Glutamatergic neuron (in vitro differentiated cells): ENCODE results near the gene OR5AN1. TPM values are rescaled to one million over a fixed set of nuclear protein-coding genes. Genes with fewer than 3 reads are reported as not detected.
"Not testable (repeated sequence)": the region's sequence is repeated elsewhere in the genome, so short reads cannot be mapped to it uniquely, and the experiment has no call there.

Experiments
- DNase-seq: peaks from one replicate; pipeline ENCODE4 v3.0.0; 2022
- H3K27ac Mint-ChIP-seq: one replicate; pipeline ENCODE4 v1.8.0; 2020; ENCODE audit warnings: mild to moderate bottlenecking, mixed read lengths, inconsistent platforms; ENCODE audit not compliant: unreplicated experiment
- H3K27me3 Mint-ChIP-seq: one replicate; pipeline ENCODE4 v1.8.0; 2020; ENCODE audit warnings: mild to moderate bottlenecking, moderate library complexity, mixed read lengths, inconsistent platforms; ENCODE audit not compliant: unreplicated experiment
- H3K36me3 Mint-ChIP-seq: one replicate; pipeline ENCODE4 v1.8.0; 2020; ENCODE audit warnings: mild to moderate bottlenecking, mixed read lengths, inconsistent platforms; ENCODE audit not compliant: unreplicated experiment
- H3K4me1 Mint-ChIP-seq: one replicate; pipeline ENCODE4 v1.8.0; 2020; ENCODE audit warnings: mild to moderate bottlenecking, low read depth, mixed read lengths, inconsistent platforms; ENCODE audit not compliant: unreplicated experiment
- H3K4me3 Mint-ChIP-seq: one replicate; pipeline ENCODE4 v1.8.0; 2020; ENCODE audit warnings: mild to moderate bottlenecking, mixed read lengths, inconsistent platforms; ENCODE audit not compliant: unreplicated experiment
- H3K9me3 Mint-ChIP-seq: one replicate; pipeline ENCODE4 v1.8.0; 2020; ENCODE audit warnings: mild to moderate bottlenecking, moderate library complexity, mixed read lengths, inconsistent platforms; ENCODE audit not compliant: unreplicated experiment
- CTCF ChIP-seq: fragments of 200-600 bp; sonication (generic); IDR thresholded peaks from one replicate; pipeline ENCODE4 v1.5.0; 2021; ENCODE audit not compliant: partially characterized antibody, unreplicated experiment
- total RNA-seq: library from RNA; stranded (reverse); fragmentation: NEBNext Ultra II Directional; extraction: Animal tissue kit (Norgen Biotek cat#: 25700); gene quantifications from one replicate; pipeline ENCODE4 v1.2.1, GENCODE V29; 2021; ENCODE audit not compliant: unreplicated experiment

Gene OR5AN1
- total RNA-seq, 1 donor from 2014 or later: not detected

DNA sequence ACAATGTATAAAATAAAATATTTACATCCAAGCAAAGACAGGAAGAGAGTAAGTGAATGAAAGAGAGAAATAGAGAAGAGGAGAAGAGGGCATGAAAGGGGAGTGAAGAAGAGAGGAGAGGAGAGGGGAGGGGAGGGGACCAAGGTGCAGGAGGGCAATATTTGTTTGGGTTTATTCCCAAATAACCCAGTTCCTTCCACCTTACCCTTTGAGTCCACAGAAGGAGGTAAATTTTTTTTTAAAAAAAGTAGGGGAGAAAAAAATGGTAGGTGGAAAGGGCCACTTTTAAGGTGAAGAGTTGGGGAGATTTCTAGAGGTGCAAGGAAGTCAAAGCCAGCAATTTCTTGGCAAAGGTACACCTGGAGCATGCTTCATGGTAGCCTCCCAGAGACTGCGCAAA, 2.1 kb upstream of the OR5AN1 start:
- Mint-ChIP-seq H3K27me3 (peaks cover 2% of the 10 kb centered on the region), H3K27ac (no peak overlapping the region), H3K4me3 (no peak overlapping the region), H3K9me3 (peaks cover 3% of the 10 kb centered on the region), H3K36me3 (peaks cover 6% of the 10 kb centered on the region), H3K4me1 (no peaks in the 10 kb centered on the region)
- no peak for TF ChIP-seq CTCF
- DNase-seq: no peak

GRCh38 chr11:59358020-59358419, 675 bp upstream of the OR5AN1 start:
- no peak for TF ChIP-seq CTCF

DNA sequence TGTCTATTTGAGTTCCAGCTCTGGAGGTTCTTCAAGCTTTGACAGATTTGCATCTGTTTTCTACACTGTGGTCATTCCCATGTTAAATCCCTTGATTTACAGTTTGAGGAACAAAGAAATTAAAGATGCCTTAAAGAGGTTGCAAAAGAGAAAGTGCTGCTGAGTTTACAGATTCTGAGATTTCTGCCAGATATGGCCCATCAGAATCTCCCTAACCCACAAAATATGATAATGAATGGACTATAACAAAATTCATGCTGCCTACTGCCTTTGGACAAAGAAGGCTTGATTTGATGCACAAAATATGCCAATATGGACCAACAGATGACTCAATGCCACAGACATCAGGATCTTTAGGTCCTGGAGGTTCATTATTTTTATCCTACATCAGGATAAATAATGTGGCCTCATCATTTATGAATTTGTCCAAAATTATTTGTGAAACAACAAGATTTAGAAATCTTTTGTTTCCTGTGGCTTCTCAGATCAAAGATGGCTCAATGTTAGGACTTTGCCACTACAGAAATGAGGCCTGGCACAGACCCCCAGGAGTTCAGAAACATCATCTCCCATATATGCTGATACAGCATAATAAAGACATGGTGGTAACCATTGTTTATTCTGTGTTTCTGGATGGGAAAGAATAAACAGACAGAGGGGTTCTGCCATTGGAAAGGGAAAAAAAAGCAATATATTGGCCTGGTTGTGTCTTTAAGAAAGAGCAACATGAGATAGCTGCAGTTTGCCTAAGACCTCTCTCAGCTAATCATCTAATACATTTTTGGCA, 6.7 kb downstream of the OR5AN1 start:
- no peaks in the 10 kb centered on the region for H3K4me1 Mint-ChIP-seq
- no peak for TF ChIP-seq CTCF
- H3K36me3 Mint-ChIP-seq: no peaks in the 10 kb centered on the region
- no peak overlapping the region for H3K4me3 Mint-ChIP-seq
- peaks cover 4% of the 10 kb centered on the region for H3K9me3 Mint-ChIP-seq
- no peaks in the 10 kb centered on the region for H3K27me3 Mint-ChIP-seq
- DNase-seq: no peak
- no peak overlapping the region for H3K27ac Mint-ChIP-seq

More at GRCh38 chr11:59358020-59358419, 675 bp upstream of the OR5AN1 start:
- no peak overlapping the region for H3K27ac Mint-ChIP-seq
- H3K27me3 Mint-ChIP-seq: peaks cover 2% of the 10 kb centered on the region
- no peak overlapping the region for H3K4me3 Mint-ChIP-seq
- no peak for DNase-seq
- no peaks in the 10 kb centered on the region for H3K9me3 Mint-ChIP-seq
- H3K4me1 Mint-ChIP-seq: no peaks in the 10 kb centered on the region
- H3K36me3 Mint-ChIP-seq: no peaks in the 10 kb centered on the region

DNA sequence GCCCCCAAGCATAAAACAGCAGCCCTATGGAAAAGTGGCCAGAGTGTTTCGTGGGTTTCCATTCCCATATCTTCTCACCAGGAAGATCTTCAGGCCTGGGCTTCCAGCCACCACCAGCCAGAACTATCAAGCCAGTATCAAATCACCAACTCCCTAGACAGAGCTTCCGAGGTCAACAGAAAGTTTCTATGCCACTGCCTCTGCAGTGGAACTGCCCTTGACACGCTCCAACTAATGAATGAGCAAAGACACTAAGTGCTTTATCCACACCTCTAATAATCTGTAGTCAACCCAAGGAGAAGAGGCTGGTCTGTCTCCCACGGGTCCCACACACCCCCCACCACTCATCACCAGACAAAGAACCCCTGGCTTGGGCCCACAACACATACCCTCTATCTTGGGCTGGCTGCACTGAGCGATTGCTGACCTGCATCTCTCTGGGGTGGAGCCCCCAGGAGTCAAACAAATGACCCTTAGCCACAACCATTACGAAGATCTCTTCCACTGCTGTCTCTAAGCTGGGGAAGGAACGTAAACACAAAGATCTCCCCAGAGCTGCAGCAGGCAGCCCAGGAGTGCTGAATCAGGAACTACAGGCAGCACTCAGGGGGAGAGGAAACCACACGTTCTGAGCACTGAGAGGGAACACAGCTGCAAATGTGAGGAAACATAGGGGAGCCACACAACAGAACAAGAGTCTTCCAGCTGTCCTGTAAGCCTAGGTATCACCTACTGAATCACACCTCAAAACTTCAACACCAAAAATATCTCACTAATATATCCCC, 9.7 kb downstream of the OR5AN1 start:
- Mint-ChIP-seq H3K9me3 (peaks cover 4% of the 10 kb centered on the region), H3K27ac (no peak overlapping the region), H3K4me1 (no peaks in the 10 kb centered on the region), H3K27me3 (peaks cover 2% of the 10 kb centered on the region), H3K4me3 (no peak overlapping the region), H3K36me3 (no peaks in the 10 kb centered on the region)
- DNase-seq: no peak
- TF ChIP-seq CTCF: no peak

- not testable (repeated sequence) for H3K4me3 Mint-ChIP-seq, H3K4me1 Mint-ChIP-seq, DNase-seq, H3K36me3 Mint-ChIP-seq, H3K27me3 Mint-ChIP-seq, H3K27ac Mint-ChIP-seq, H3K9me3 Mint-ChIP-seq
These were observed 13.6 kb downstream of the OR5AN1 start for GRCh38 chr11:59372324-59372723.
